Measurements from ENCODE around the gene ARL14.
A peak's percentile ranks its signal among the peaks of the same experiment; 100 is the strongest.
"Not testable (repeated sequence)": the region's sequence is repeated elsewhere in the genome, so short reads cannot be mapped to it uniquely, and the experiment has no call there.

Gene ARL14

GRCh38 chr3:160677459-160677881 is 510 bp downstream of the ARL14 start:
- DNase-seq (ENCODE audit: low spot score): no peak

- no peak for DNase-seq (ENCODE audit: low spot score)
Observed at GRCh38 chr3:160678292-160678842, 1.4 kb downstream of the ARL14 start.

GRCh38 chr3:160684368-160684740 is 7.4 kb downstream of the ARL14 start:
- no peak for DNase-seq (ENCODE audit: low spot score)

- DNase-seq (ENCODE audit: low spot score): peak; percentile 17
Observed at GRCh38 chr3:160685144-160685766, 8.3 kb downstream of the ARL14 start.

GRCh38 chr3:160686955-160687535 is 10.1 kb downstream of the ARL14 start:
- peak; percentile 43 for DNase-seq (ENCODE audit: low spot score)

- DNase-seq (ENCODE audit: low spot score): no peak
Observed at GRCh38 chr3:160691151-160691550, 14.2 kb downstream of the ARL14 start.

GRCh38 chr3:160691962-160692361 is 15.0 kb downstream of the ARL14 start:
- DNase-seq (ENCODE audit: low spot score): no peak

- no peak for DNase-seq (ENCODE audit: low spot score)
Observed at GRCh38 chr3:160693191-160693590, 16.2 kb downstream of the ARL14 start.

GRCh38 chr3:160694345-160694744 is 17.4 kb downstream of the ARL14 start:
- DNase-seq (ENCODE audit: low spot score): no peak

GRCh38 chr3:160695003-160695402 is 18.0 kb downstream of the ARL14 start:
- DNase-seq (ENCODE audit: low spot score): no peak

- no peak for DNase-seq (ENCODE audit: low spot score)
Observed at GRCh38 chr3:160695915-160696327, 19.0 kb downstream of the ARL14 start.

GRCh38 chr3:160697637-160698380 is 20.8 kb downstream of the ARL14 start:
- no peak for DNase-seq (ENCODE audit: low spot score)

- DNase-seq (ENCODE audit: low spot score): no peak
Observed at GRCh38 chr3:160698599-160699195, 21.7 kb downstream of the ARL14 start.

GRCh38 chr3:160701490-160701889 is 24.5 kb downstream of the ARL14 start:
- no peak for DNase-seq (ENCODE audit: low spot score)

GRCh38 chr3:160702290-160702689 is 25.3 kb downstream of the ARL14 start:
- peak; percentile 14 for DNase-seq (ENCODE audit: low spot score)

- DNase-seq (ENCODE audit: low spot score): no peak
Observed at GRCh38 chr3:160703974-160704373, 27.0 kb downstream of the ARL14 start.

- DNase-seq (ENCODE audit: low spot score): peak; percentile 73
Observed at GRCh38 chr3:160707187-160707794, 30.3 kb downstream of the ARL14 start.

- no peak for DNase-seq (ENCODE audit: low spot score)
Observed at GRCh38 chr3:160709477-160710182, 32.7 kb downstream of the ARL14 start.

- not testable (repeated sequence) for DNase-seq (ENCODE audit: low spot score)
Observed at GRCh38 chr3:160713144-160713543, 36.2 kb downstream of the ARL14 start.

GRCh38 chr3:160719710-160720109 is 42.8 kb downstream of the ARL14 start:
- no peak for DNase-seq (ENCODE audit: low spot score)

GRCh38 chr3:160720123-160720746 is 43.3 kb downstream of the ARL14 start:
- no peak for DNase-seq (ENCODE audit: low spot score)
